ENCODE data around the gene ROBO2. TPM values are rescaled to one million over a fixed set of nuclear protein-coding genes. Genes with fewer than 3 reads are reported as not detected.

ROBO2 gene
- total and polyA plus RNA-seq, 2 experiments from 2014 or later, result 1.2 to 14.3 TPM

DNA sequence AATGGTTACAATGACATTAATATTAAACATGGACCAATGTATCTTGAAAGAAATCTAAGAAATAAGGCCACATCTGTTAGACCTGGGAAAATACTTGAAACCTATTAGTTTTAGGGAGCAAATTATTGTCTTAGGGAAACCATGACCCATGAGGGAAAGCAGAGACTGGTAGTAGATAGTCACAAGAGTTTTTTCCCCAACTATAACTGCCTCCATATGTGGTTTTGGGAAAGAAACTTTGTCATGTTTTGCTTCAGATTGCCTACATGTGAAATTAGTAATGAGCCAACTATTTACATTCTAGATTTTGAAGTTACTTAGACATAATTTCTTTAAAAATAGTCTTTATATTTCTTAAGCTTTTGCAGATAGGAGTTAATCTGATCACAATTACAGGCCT is 474.9 kb downstream of the ROBO2 start:
- no peaks in the 10 kb centered on the region for H3K36me3 ChIP-seq (replicated peaks; ENCODE audit: insufficient read depth, low read depth)
- no peak overlapping the region for H3K4me2 ChIP-seq
- H4K20me1 ChIP-seq (ENCODE audit: insufficient read depth, poor library complexity, severe bottlenecking), result no peaks in the 10 kb centered on the region
- no peak overlapping the region for H3K4me3 ChIP-seq
- TF ChIP-seq EZH2 (IDR thresholded peaks at IDR 0.05; ENCODE audit: borderline replicate concordance) (no peak), EZH2phosphoT487 (IDR thresholded peaks at IDR 0.05; ENCODE audit: low read depth, severe bottlenecking, unreplicated experiment) (no peak)
- TF ChIP-seq, protein P1, sequence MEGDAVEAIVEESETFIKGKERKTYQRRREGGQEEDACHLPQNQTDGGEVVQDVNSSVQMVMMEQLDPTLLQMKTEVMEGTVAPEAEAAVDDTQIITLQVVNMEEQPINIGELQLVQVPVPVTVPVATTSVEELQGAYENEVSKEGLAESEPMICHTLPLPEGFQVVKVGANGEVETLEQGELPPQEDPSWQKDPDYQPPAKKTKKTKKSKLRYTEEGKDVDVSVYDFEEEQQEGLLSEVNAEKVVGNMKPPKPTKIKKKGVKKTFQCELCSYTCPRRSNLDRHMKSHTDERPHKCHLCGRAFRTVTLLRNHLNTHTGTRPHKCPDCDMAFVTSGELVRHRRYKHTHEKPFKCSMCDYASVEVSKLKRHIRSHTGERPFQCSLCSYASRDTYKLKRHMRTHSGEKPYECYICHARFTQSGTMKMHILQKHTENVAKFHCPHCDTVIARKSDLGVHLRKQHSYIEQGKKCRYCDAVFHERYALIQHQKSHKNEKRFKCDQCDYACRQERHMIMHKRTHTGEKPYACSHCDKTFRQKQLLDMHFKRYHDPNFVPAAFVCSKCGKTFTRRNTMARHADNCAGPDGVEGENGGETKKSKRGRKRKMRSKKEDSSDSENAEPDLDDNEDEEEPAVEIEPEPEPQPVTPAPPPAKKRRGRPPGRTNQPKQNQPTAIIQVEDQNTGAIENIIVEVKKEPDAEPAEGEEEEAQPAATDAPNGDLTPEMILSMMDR (IDR thresholded peaks at IDR 0.05; ENCODE audit: poor library complexity), result no peak
- no peaks in the 10 kb centered on the region for H3K27me3 ChIP-seq
- H3K9me3 ChIP-seq (ENCODE audit: low read depth), result no peaks in the 10 kb centered on the region
- no peaks in the 10 kb centered on the region for H3K9me2 ChIP-seq (replicated peaks; ENCODE audit: insufficient read depth)
- H3K79me2 ChIP-seq, result no peaks in the 10 kb centered on the region
- no peak for DNase-seq (ENCODE audit: low spot score)
- no peaks in the 10 kb centered on the region for H3K4me1 ChIP-seq (ENCODE audit: insufficient read depth)
- H2AFZ ChIP-seq, result no peak overlapping the region
- H3K27ac ChIP-seq, result no peak overlapping the region

DNA sequence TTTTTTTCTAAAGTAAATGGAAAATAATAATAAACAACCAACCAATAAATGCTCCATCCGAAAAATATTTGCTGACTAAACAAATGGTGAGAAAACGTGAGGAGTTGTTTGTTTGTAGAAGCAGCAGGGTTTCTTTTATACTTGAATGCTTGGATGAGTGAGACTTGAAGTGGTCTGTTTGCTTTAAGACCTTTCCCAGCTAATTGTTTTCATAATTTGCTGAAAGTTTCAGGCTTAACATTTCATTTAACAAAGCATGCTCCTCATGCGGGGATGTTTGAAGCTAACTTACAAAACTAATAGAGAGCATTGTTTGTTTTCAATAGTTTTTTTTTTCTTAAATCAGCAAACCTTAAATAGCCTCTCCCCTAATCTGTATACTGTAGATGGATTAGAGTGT is 484.6 kb downstream of the ROBO2 start:
- Histone ChIP-seq H3K27ac (no peak overlapping the region), H3K36me3 (replicated peaks; ENCODE audit: insufficient read depth, low read depth) (no peaks in the 10 kb centered on the region), H3K9me2 (replicated peaks; ENCODE audit: insufficient read depth) (no peaks in the 10 kb centered on the region), H4K20me1 (ENCODE audit: insufficient read depth, poor library complexity, severe bottlenecking) (no peaks in the 10 kb centered on the region), H3K79me2 (no peaks in the 10 kb centered on the region), H3K4me2 (no peak overlapping the region), H3K9me3 (ENCODE audit: low read depth) (no peaks in the 10 kb centered on the region), H3K4me1 (ENCODE audit: insufficient read depth) (no peaks in the 10 kb centered on the region), H3K27me3 (no peaks in the 10 kb centered on the region), H2AFZ (no peak overlapping the region), H3K4me3 (no peak overlapping the region)
- no peak for DNase-seq (ENCODE audit: low spot score)
- TF ChIP-seq EZH2 (IDR thresholded peaks at IDR 0.05; ENCODE audit: borderline replicate concordance) (no peak), EZH2phosphoT487 (IDR thresholded peaks at IDR 0.05; ENCODE audit: low read depth, severe bottlenecking, unreplicated experiment) (no peak)
- TF ChIP-seq, protein P1 (IDR thresholded peaks at IDR 0.05; ENCODE audit: poor library complexity), result no peak
- 35% methylated on average over 3 of the region's 3 CpGs for WGBS (ENCODE audit: low lambda C conversion rate, missing lambda C conversion rate)

DNA sequence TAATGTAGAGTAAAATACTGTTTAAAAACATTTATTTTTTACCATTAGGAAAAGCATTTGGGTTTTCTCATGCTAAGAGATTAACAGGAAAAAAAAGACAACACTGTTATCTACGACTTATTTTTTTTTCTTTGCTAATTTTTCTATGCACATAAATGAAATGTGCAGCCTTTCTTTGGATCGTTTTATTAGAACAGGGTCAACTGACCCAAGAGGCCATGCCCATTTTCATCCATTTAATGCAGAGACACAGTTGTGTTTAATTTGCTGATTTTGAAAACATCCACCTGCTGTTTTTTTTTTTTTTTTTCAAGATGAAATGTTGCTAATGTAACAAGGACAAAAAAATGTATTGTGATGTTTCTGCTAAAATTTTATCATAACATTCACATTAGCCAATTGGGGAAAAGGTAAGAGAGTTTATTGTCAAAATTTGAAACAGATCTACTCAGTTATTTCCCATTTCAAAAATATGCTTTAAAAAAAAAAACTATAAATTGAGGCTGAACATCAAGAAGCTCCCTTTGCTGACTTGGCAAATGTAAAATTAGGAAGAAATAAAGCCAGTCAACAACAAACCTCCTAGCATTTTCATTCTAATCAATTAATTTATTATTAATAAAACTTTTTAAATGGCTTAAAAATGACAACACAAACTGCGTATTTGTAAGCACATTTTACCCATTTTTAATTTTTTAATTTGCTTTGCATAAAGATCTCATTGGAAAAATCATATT is 485.2 kb downstream of the ROBO2 start:
- 82% methylated on average over 3 of the region's 3 CpGs for WGBS (ENCODE audit: low lambda C conversion rate, missing lambda C conversion rate)
- no peaks in the 10 kb centered on the region for H3K9me2 ChIP-seq (replicated peaks; ENCODE audit: insufficient read depth)

More for the DNA sequence above, 485.2 kb downstream of the ROBO2 start:
- DNase-seq (ENCODE audit: low spot score), result no peak
- H3K4me2 ChIP-seq, result no peak overlapping the region
- H3K79me2 ChIP-seq, result no peaks in the 10 kb centered on the region
- no peak overlapping the region for H3K4me3 ChIP-seq
- no peak overlapping the region for H2AFZ ChIP-seq
- H3K27me3 ChIP-seq, result no peaks in the 10 kb centered on the region
- H3K36me3 ChIP-seq (replicated peaks; ENCODE audit: insufficient read depth, low read depth), result no peaks in the 10 kb centered on the region
- H3K27ac ChIP-seq, result no peak overlapping the region
- H3K4me1 ChIP-seq (ENCODE audit: insufficient read depth), result no peaks in the 10 kb centered on the region
- TF ChIP-seq EZH2phosphoT487 (IDR thresholded peaks at IDR 0.05; ENCODE audit: low read depth, severe bottlenecking, unreplicated experiment) (no peak), EZH2 (IDR thresholded peaks at IDR 0.05; ENCODE audit: borderline replicate concordance) (no peak)
- TF ChIP-seq, protein P1 (IDR thresholded peaks at IDR 0.05; ENCODE audit: poor library complexity), result no peak
- H3K9me3 ChIP-seq (ENCODE audit: low read depth), result no peaks in the 10 kb centered on the region
- H4K20me1 ChIP-seq (ENCODE audit: insufficient read depth, poor library complexity, severe bottlenecking), result no peaks in the 10 kb centered on the region

All from hepatocyte (in vitro differentiated cells).